Testis (tissue), 2 donors: ENCODE data around the gene INSC.

Experiments used
- CTCF ChIP-seq, 3 experiments: fragments of 450-650 bp in 2 of 3; fragments of 200-600 bp in 1 of 3; sonication (generic) in 1 of 3; IDR thresholded peaks; one replicate each; pipeline ENCODE4 v1.5.1; 2016 to 2019; ENCODE audit warnings: antibody characterized with exemption in 3 of 3, mild to moderate bottlenecking in 2 of 3, moderate library complexity in 1 of 3
- POLR2A ChIP-seq: fragments of 450-650 bp; IDR thresholded peaks from one replicate; pipeline ENCODE4 v1.6.1; 2017; ENCODE audit warnings: antibody characterized with exemption, mild to moderate bottlenecking, moderate library complexity

GRCh38 chr11:15202626-15203025, 87.9 kb downstream of the INSC start:
- TF ChIP-seq CTCF (IDR thresholded peaks at IDR 0.05) (no peak), POLR2A (no peak)
